ENCODE results near the gene BDKRB2.

DNA sequence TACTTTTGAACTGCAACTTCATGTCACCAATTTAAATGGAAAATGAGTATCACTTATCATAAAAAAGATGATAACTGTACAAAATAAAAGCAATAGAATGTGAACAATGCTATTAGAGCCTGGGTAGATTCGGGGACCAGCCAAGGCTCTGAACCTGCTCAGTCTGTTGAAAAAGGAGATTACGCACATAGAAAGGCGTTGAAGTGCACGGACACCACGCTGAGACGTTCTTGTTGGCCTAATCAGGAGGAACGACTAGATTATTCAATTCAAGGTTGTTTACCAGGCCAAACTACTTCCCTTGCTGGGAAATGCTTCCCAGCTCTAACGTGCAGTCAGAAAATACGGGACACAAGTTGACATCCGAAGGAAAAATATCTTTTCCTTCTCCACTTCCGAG is 27.9 kb downstream of the BDKRB2 start:
- TF ChIP-seq, protein P1, sequence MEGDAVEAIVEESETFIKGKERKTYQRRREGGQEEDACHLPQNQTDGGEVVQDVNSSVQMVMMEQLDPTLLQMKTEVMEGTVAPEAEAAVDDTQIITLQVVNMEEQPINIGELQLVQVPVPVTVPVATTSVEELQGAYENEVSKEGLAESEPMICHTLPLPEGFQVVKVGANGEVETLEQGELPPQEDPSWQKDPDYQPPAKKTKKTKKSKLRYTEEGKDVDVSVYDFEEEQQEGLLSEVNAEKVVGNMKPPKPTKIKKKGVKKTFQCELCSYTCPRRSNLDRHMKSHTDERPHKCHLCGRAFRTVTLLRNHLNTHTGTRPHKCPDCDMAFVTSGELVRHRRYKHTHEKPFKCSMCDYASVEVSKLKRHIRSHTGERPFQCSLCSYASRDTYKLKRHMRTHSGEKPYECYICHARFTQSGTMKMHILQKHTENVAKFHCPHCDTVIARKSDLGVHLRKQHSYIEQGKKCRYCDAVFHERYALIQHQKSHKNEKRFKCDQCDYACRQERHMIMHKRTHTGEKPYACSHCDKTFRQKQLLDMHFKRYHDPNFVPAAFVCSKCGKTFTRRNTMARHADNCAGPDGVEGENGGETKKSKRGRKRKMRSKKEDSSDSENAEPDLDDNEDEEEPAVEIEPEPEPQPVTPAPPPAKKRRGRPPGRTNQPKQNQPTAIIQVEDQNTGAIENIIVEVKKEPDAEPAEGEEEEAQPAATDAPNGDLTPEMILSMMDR (IDR thresholded peaks at IDR 0.05; ENCODE audit: poor library complexity), result no peak
- TF ChIP-seq EZH2 (IDR thresholded peaks at IDR 0.05; ENCODE audit: borderline replicate concordance) (no peak), EZH2phosphoT487 (IDR thresholded peaks at IDR 0.05; ENCODE audit: low read depth, severe bottlenecking, unreplicated experiment) (no peak)
